CD4-positive, CD25-positive, alpha-beta regulatory T cell (primary cell): ENCODE measurements around the gene CBX3. TPM values are rescaled to one million over a fixed set of nuclear protein-coding genes. Genes with fewer than 3 reads are reported as not detected.
"Not testable (repeated sequence)": the region's sequence is repeated elsewhere in the genome, so short reads cannot be mapped to it uniquely, and the experiment has no call there.

ENCODE experiments used
- ATAC-seq, 2 donors: fragments of 150-1000 bp; cut with Tn5 transposase; one replicate each; pipeline ENCODE4 v1.10.0; 2021; ENCODE audit warnings: low read depth in 2 of 2, moderate number of reproducible peaks in 2 of 2, moderate library complexity in 1 of 2
- DNase-seq, 3 donors: peaks; one replicate each; pipeline versions ENCODE4 v3.0.0 to v3.0.0-alpha.2; 2012 to 2022; ENCODE audit warnings: mixed read lengths in 1 of 3
- H3K27ac ChIP-seq: one replicate; pipeline ENCODE4 v1.7.0; 2013; ENCODE audit warnings: mild to moderate bottlenecking, low read length; ENCODE audit not compliant: insufficient read depth, poor library complexity, severe bottlenecking
- H3K27me3 ChIP-seq: one replicate; pipeline ENCODE4 v1.7.0; 2013; ENCODE audit warnings: low read length; ENCODE audit not compliant: control insufficient read depth, insufficient read depth
- H3K36me3 ChIP-seq: one replicate; pipeline ENCODE4 v1.7.0; 2013; ENCODE audit warnings: mild to moderate bottlenecking, low read length, moderate library complexity; ENCODE audit not compliant: control insufficient read depth, insufficient read depth
- H3K4me1 ChIP-seq: 2 replicates; pipeline ENCODE4 v1.7.0; 2013; ENCODE audit warnings: mild to moderate bottlenecking, low read length; ENCODE audit not compliant: insufficient read depth, control insufficient read depth, poor library complexity, severe bottlenecking
- H3K4me3 ChIP-seq: one replicate; pipeline ENCODE4 v1.7.0; 2013; ENCODE audit warnings: low read depth, mild to moderate bottlenecking, low read length, moderate library complexity
- H3K9me3 ChIP-seq, 2 experiments: 1 replicate in 1 of 2; 2 replicates in 1 of 2; pipeline ENCODE4 v1.7.0; 2013; ENCODE audit warnings: low read length in 2 of 2, mild to moderate bottlenecking in 1 of 2, moderate library complexity in 1 of 2; ENCODE audit not compliant: control insufficient read depth in 2 of 2
- H3K27ac Mint-ChIP-seq, 3 donors: one replicate each; pipeline ENCODE4 v1.8.0; 2020 to 2022; ENCODE audit warnings: mild to moderate bottlenecking in 3 of 3, mixed read lengths in 3 of 3, moderate library complexity in 2 of 3
- H3K27me3 Mint-ChIP-seq: one replicate; pipeline ENCODE4 v1.8.0; 2022; ENCODE audit warnings: mild to moderate bottlenecking, mixed read lengths
- H3K36me3 Mint-ChIP-seq: one replicate; pipeline ENCODE4 v1.8.0; 2020; ENCODE audit warnings: mixed read lengths
- H3K4me1 Mint-ChIP-seq, 4 donors: one replicate each; pipeline ENCODE4 v1.8.0; 2020 to 2022; ENCODE audit warnings: mixed read lengths in 4 of 4, mild to moderate bottlenecking in 1 of 4
- H3K4me3 Mint-ChIP-seq, 4 donors: one replicate each; pipeline ENCODE4 v1.8.0; 2020 to 2022; ENCODE audit warnings: mild to moderate bottlenecking in 4 of 4, mixed read lengths in 4 of 4, moderate library complexity in 3 of 4
- H3K9me3 Mint-ChIP-seq, 7 donors: one replicate each; pipeline ENCODE4 v1.8.0; 2020 to 2022; ENCODE audit warnings: mixed read lengths in 7 of 7, mild to moderate bottlenecking in 3 of 7, moderate library complexity in 2 of 7
- polyA plus RNA-seq, 4 donors: library from polyadenylated mRNA; unstranded; fragments of 300-500 nt; fragmentation: Illumina TruSeq; gene quantifications; one replicate each; pipeline ENCODE4 v1.2.3, GENCODE V29; 2021
- total RNA-seq: library from RNA; stranded (reverse); gene quantifications from one replicate; pipeline ENCODE4 v1.2.3, GENCODE V29; 2022

The CBX3 gene
- total and polyA plus RNA-seq, 5 donors from 2014 or later: 89.1 to 135 (median 124) TPM

DNA sequence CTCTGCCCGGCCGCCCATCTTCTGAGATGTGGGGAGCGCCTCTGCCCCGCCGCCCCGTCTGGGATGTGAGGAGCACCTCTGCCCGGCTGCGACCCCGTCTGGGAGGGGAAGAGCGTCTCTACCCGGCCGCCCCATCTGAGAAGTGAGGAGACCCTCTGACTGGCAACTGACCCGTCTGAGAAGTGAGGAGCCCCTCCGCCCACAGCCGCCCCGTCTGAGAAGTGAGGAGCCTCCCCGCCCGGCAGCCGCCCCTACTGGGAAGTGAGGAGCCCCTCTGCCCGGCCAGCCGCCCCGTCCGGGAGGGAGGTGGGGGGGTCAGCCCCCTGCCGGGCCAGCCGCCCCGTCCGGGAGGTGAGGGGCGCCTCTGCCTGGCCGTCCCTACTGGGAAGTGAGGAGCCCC, 60.3 kb downstream of the CBX3 start:
- not testable (repeated sequence) for ATAC-seq, H3K4me3 ChIP-seq, H3K36me3 ChIP-seq, H3K36me3 Mint-ChIP-seq, H3K27ac Mint-ChIP-seq, H3K9me3 Mint-ChIP-seq, H3K27me3 ChIP-seq, DNase-seq, H3K4me1 Mint-ChIP-seq, H3K4me3 Mint-ChIP-seq, H3K27ac ChIP-seq, H3K4me1 ChIP-seq, H3K9me3 ChIP-seq
- H3K27me3 Mint-ChIP-seq: peaks cover 34% of the 10 kb centered on the region

Other genes with a start within 250 kb of the CBX3 start
- gene NFE2L3, start 49.5 kb upstream of the CBX3 start, total RNA-seq: 10.9 TPM
- gene NFE2L3, start 49.5 kb upstream of the CBX3 start, polyA plus RNA-seq: 10 to 100 TPM in 3 of 4 donors, 1 to 10 TPM in 1; 8.8 to 13.9 (median 13.2) TPM
- 465 TPM for gene HNRNPA2B1, start 999 bp upstream of the CBX3 start, total RNA-seq
- 100 to 1,000 TPM; 506 to 541 (median 520) TPM for gene HNRNPA2B1, start 999 bp upstream of the CBX3 start, polyA plus RNA-seq
- gene SNX10, start 90.1 kb downstream of the CBX3 start, total RNA-seq: 14.4 TPM
- gene SNX10, start 90.1 kb downstream of the CBX3 start, polyA plus RNA-seq: 10 to 100 TPM; 25.5 to 41.5 (median 29.4) TPM